T-helper 1 cell treated with Interleukin-12 subunit alpha and Interleukin-12 subunit beta and Interleukin-4 antibody, amounts not matched to agents 30 ng/mL and 1 ng/mL, for 36 hours (primary cell): ENCODE measurements around the gene EPS8. TPM values are rescaled to one million over a fixed set of nuclear protein-coding genes. Genes with fewer than 3 reads are reported as not detected.

Source experiments
- intact Hi-C: fragments of 100-400 bp; cut with micrococcal nuclease; formaldehyde crosslinking; loops from one replicate; pipeline ENCODE4 v1.15.1; 2024
- total RNA-seq: library from RNA; stranded (reverse); gene quantifications from 2 replicates; pipeline ENCODE4 v1.2.3, GENCODE V29; 2022

EPS8 gene
- total RNA-seq, 1 donor from 2014 or later = 0.61 TPM

GRCh38 chr12:15800278-15800677, 11.1 kb upstream of the EPS8 start:
- intact Hi-C loops = no loop called here

- intact Hi-C loops = no loop called here
Measured at GRCh38 chr12:15797818-15798217, 8.6 kb upstream of the EPS8 start.

GRCh38 chr12:15796493-15797141, 7.4 kb upstream of the EPS8 start:
- intact Hi-C loops = no loop called here

GRCh38 chr12:15794836-15795235, 5.6 kb upstream of the EPS8 start:
- intact Hi-C loops = no loop called here

GRCh38 chr12:15794196-15794595, 5.0 kb upstream of the EPS8 start:
- intact Hi-C loops = no loop called here

- intact Hi-C loops = loop anchor here (1.0 to 10.0 kb wide), 11 partner anchors 69 to 1018 kb away; partner anchors contain the start of genes DERA and STRAP
Measured at GRCh38 chr12:15788233-15789219, 662 bp downstream of the EPS8 start.

GRCh38 chr12:15787778-15788177, 1.4 kb downstream of the EPS8 start:
- intact Hi-C loops = loop anchor here (2.0 to 10.0 kb wide), 7 partner anchors 70 to 1017 kb away; partner anchors contain the start of gene DERA

GRCh38 chr12:15786772-15787171, 2.4 kb downstream of the EPS8 start:
- intact Hi-C loops = loop anchor here (5.0 to 10.0 kb wide), 5 partner anchors 71 to 832 kb away; partner anchors contain the start of gene DERA

GRCh38 chr12:15783288-15783687, 5.9 kb downstream of the EPS8 start:
- intact Hi-C loops = loop anchor here (10.0 kb wide), 1 partner anchor 828 kb away; no protein-coding TSS in a partner anchor

- intact Hi-C loops = loop anchor here (10.0 kb wide), 1 partner anchor 828 kb away; no protein-coding TSS in a partner anchor
Measured at GRCh38 chr12:15782667-15783066, 6.5 kb downstream of the EPS8 start.

- intact Hi-C loops = loop anchor here (10.0 kb wide), 1 partner anchor 825 kb away; no protein-coding TSS in a partner anchor
Measured at GRCh38 chr12:15779925-15780324, 9.3 kb downstream of the EPS8 start.

GRCh38 chr12:15778126-15778525, 11.1 kb downstream of the EPS8 start:
- intact Hi-C loops = no loop called here

- intact Hi-C loops = no loop called here
Measured at GRCh38 chr12:15777355-15778012, 11.7 kb downstream of the EPS8 start.

- intact Hi-C loops = no loop called here
Measured at GRCh38 chr12:15776532-15776931, 12.7 kb downstream of the EPS8 start.

GRCh38 chr12:15774819-15775218, 14.4 kb downstream of the EPS8 start:
- intact Hi-C loops = loop anchor here (5.0 kb wide), 2 partner anchors 183 to 243 kb away; no protein-coding TSS in a partner anchor

GRCh38 chr12:15772405-15773018, 16.7 kb downstream of the EPS8 start:
- intact Hi-C loops = loop anchor here (1.0 to 5.0 kb wide), 3 partner anchors 84 to 240 kb away; no protein-coding TSS in a partner anchor

- intact Hi-C loops = loop anchor here (5.0 kb wide), 2 partner anchors 178 to 238 kb away; no protein-coding TSS in a partner anchor
Measured at GRCh38 chr12:15770581-15770980, 18.6 kb downstream of the EPS8 start.

- intact Hi-C loops = loop anchor here (5.0 kb wide), 2 partner anchors 178 to 238 kb away; no protein-coding TSS in a partner anchor
Measured at GRCh38 chr12:15770021-15770420, 19.2 kb downstream of the EPS8 start.

- intact Hi-C loops = loop anchor here (5.0 kb wide), 1 partner anchor 58 kb away; no protein-coding TSS in a partner anchor
Measured at GRCh38 chr12:15769586-15769985, 19.6 kb downstream of the EPS8 start.

- intact Hi-C loops = loop anchor here (5.0 kb wide), 1 partner anchor 60 kb away; no protein-coding TSS in a partner anchor
Measured at GRCh38 chr12:15767301-15767700, 21.9 kb downstream of the EPS8 start.
